Activated CD8-positive, alpha-beta T cell treated with anti-CD3 and anti-CD28 coated beads for 36 hours (primary cell): Measurements from ENCODE around the gene RAB5B. TPM values are rescaled to one million over a fixed set of nuclear protein-coding genes. Genes with fewer than 3 reads are reported as not detected.

Experiments used
- ATAC-seq: fragments of 200-7000 bp; cut with Tn5 transposase; one replicate; pipeline ENCODE4 v1.10.0; 2021; ENCODE audit warnings: mild to moderate bottlenecking, moderate library complexity
- CTCF ChIA-PET: fragments of 350-600 bp; sonication (Branson Sonifier 250); formaldehyde crosslinking; loops from one replicate; lab custom pipeline; 2021; ENCODE audit warnings: antibody characterized with exemption; lab: Charles Lee
- POLR2A ChIA-PET: fragments of 350-600 bp; sonication (Branson Sonifier 250); formaldehyde crosslinking; loops from one replicate; lab custom pipeline; 2021; ENCODE audit warnings: antibody characterized with exemption; lab: Charles Lee
- DNase-seq: peaks from one replicate; pipeline ENCODE4 v3.0.0-alpha.2; 2020
- H3K27ac Mint-ChIP-seq: one replicate; pipeline ENCODE4 v1.8.0; 2021; ENCODE audit warnings: mild to moderate bottlenecking, mixed read lengths
- H3K27me3 Mint-ChIP-seq: one replicate; pipeline ENCODE4 v1.8.0; 2021; ENCODE audit warnings: mixed read lengths
- H3K36me3 Mint-ChIP-seq: one replicate; pipeline ENCODE4 v1.8.0; 2021; ENCODE audit warnings: low read depth, mixed read lengths
- H3K4me1 Mint-ChIP-seq: one replicate; pipeline ENCODE4 v1.8.0; 2021; ENCODE audit warnings: low read depth, mixed read lengths
- H3K4me3 Mint-ChIP-seq: one replicate; pipeline ENCODE4 v1.8.0; 2021; ENCODE audit warnings: mild to moderate bottlenecking, moderate library complexity, mixed read lengths
- H3K9me3 Mint-ChIP-seq: one replicate; pipeline ENCODE4 v1.8.0; 2021; ENCODE audit warnings: mixed read lengths
- intact Hi-C: fragments of 100-400 bp; cut with micrococcal nuclease; formaldehyde crosslinking; loops from one replicate; pipeline ENCODE4 v1.10.0; 2022
- total RNA-seq, 2 experiments: library from RNA; stranded (reverse); gene quantifications; one replicate each; pipeline ENCODE4 v1.2.3, GENCODE V29; 2021
- TF ChIP-seq, protein P1 (sequence below): fragments of 200-600 bp; IDR thresholded peaks from one replicate; pipeline ENCODE4 v1.8.0; 2022; ENCODE audit warnings: antibody characterized with exemption, mild to moderate bottlenecking

The RAB5B gene
- total RNA-seq, 2 experiments from 2014 or later: 26.0 to 32.4 TPM

DNA sequence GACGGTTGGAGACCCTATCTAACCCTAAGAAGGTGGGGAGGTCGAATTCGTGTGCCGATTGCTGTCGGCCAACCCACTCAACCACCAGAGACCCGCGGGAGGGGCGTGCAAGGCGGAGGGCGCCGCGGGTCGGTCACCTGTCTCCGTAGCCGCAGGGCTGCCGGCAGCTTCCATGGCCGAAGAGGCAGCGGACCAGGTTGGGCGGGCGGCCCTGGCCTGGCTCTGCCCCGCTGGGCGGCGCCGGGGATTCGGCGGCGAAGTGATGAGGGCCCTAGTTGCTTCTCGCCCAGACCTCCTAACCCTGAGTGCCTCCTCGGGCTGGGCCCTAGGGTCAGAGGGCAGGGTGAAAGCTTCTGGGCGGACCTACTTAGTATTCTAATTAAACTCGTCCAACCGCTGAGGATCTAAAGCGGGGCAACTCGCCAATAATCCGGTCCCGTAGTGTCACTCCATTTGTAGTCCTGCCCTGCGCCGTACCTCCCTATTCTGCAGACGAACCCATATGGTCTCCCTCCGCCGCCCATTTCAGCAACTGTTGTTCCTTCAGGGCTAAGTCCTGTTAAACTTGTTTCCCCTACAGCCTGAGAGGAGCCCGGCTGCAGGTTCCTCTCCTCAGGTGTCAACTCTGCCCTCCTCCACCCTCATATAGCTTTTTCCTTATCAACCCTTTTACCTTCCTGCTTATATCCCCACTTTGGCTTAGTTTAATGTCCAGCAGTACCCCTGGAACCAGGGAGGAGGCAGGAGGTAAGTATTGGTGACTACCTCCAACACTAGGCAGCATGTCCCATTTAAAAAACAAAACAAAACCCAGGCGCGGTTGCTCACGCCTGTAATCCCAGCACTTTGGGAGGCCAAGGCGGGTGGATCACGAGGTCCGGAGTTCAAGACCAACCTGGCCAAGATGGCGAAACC, 46.0 kb upstream of the RAB5B start, which contains the start of gene PYM1:
TSS of gene PYM1 (minus strand) at position 307 of the 915 bp plus-strand sequence. CDS start at position 174, 133 bp downstream.
- ChIA-PET POLR2A (interaction anchor here (0.6 to 7.9 kb wide), 19 partner anchors 8 to 198 kb away, joined by 3 to 60 read pairs (median 5); partner anchors contain the start of genes CD63, DNAJC14, ORMDL2 and PA2G4), CTCF (interaction anchor here (0.7 to 4.9 kb wide), 9 partner anchors 12 to 189 kb away, joined by 3 to 36 read pairs (median 13); partner anchors contain the start of genes DNAJC14, ORMDL2, RAB5B and SARNP)
- Mint-ChIP-seq H3K4me3 (peak within 1 kb of the TSS; percentile 99), H3K36me3 (peaks cover 37% of the 10 kb centered on the region), H3K4me1 (peaks cover 35% of the 10 kb centered on the region), H3K27ac (peak within 1 kb of the TSS; percentile 99), H3K27me3 (no peaks in the 10 kb centered on the region), H3K9me3 (no peaks in the 10 kb centered on the region)
- ATAC-seq (peak; percentile 13), DNase-seq (peak; percentile 87)
- TF ChIP-seq, protein P1, sequence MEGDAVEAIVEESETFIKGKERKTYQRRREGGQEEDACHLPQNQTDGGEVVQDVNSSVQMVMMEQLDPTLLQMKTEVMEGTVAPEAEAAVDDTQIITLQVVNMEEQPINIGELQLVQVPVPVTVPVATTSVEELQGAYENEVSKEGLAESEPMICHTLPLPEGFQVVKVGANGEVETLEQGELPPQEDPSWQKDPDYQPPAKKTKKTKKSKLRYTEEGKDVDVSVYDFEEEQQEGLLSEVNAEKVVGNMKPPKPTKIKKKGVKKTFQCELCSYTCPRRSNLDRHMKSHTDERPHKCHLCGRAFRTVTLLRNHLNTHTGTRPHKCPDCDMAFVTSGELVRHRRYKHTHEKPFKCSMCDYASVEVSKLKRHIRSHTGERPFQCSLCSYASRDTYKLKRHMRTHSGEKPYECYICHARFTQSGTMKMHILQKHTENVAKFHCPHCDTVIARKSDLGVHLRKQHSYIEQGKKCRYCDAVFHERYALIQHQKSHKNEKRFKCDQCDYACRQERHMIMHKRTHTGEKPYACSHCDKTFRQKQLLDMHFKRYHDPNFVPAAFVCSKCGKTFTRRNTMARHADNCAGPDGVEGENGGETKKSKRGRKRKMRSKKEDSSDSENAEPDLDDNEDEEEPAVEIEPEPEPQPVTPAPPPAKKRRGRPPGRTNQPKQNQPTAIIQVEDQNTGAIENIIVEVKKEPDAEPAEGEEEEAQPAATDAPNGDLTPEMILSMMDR: no peak
- intact Hi-C loops: loop anchor here (2.0 to 5.0 kb wide), 3 partner anchors 45 to 191 kb away; partner anchors contain the start of gene DNAJC14

DNA sequence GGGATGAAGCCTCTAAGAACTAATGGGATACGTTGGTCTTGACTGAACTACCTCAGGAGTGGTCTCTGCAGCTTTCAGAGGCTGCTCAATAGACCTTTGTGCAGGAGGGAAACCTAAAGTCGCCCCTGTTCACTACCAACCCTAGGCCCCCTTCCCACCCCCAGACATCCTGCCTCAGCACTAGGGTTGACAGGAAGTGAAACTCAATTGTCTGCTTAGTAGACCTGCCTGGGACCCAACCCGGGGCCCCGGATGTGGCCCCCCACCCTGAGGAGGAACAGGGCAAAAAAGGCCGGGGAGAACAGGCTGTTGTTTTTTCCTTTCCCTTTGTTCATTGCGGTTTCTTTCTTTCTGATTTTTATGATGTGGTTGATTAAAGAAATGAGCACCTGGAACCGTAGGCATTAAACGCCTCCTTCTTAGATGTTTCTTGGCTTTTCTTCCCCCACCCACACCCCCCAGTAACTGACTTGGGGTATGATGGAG, 44.5 kb upstream of the RAB5B start:
- Mint-ChIP-seq H3K27ac (peak overlapping the region; percentile 99), H3K4me1 (peaks cover 40% of the 10 kb centered on the region), H3K27me3 (no peaks in the 10 kb centered on the region), H3K4me3 (peak overlapping the region; percentile 99), H3K36me3 (peaks cover 46% of the 10 kb centered on the region), H3K9me3 (no peaks in the 10 kb centered on the region)
- DNase-seq: peak; percentile 95
- ChIA-PET CTCF (interaction anchor here (0.9 to 4.9 kb wide), 8 partner anchors 10 to 191 kb away, joined by 3 to 34 read pairs (median 4); partner anchors contain the start of genes DNAJC14, ORMDL2 and SARNP), POLR2A (interaction anchor here (0.9 to 7.9 kb wide), 8 partner anchors 10 to 186 kb away, joined by 3 to 60 read pairs (median 4); partner anchors contain the start of genes DNAJC14, ORMDL2 and SARNP)
- peak; percentile 56 for ATAC-seq
- TF ChIP-seq, protein P1: no peak
- intact Hi-C loops: loop anchor here (2.0 to 5.0 kb wide), 2 partner anchors 43 to 192 kb away; no protein-coding TSS in a partner anchor

DNA sequence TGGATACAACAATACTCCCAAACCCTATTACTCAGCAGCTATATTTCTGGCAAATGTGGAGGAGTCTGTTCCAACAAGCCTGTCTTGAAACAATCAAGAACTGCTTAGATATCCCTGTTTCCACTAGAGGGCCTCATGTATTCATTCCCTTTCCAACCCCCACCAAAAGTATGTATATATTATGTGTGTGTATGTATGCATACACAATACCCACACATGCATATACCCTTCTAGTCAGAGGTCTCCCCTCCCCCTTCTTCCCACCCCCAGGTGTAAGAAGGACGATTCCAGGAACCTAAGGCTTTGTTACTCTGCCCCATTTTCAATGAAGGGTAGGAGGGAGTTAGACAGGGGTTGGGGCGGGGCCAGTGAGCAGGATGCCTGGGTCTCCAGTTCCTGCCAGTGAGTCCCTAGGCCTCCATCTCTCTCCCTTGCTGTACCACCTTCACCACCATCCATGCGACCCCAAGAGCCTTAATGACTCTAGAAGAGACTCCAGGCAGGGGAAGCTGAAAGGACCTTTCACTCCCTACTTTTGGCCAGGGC, 43.0 kb upstream of the RAB5B start, which contains the start of gene DGKA:
TSS of gene DGKA (plus strand) at position 392 of the 546 bp plus-strand sequence. CDS start 5,342 bp downstream, outside the sequence.
- H3K27me3 Mint-ChIP-seq: no peaks in the 10 kb centered on the region
- ATAC-seq: peak; percentile 53
- peak within 1 kb of the TSS; percentile 99 for H3K27ac Mint-ChIP-seq
- POLR2A ChIA-PET: interaction anchor here (0.6 to 7.9 kb wide), 10 partner anchors 8 to 187 kb away, joined by 3 to 60 read pairs (median 3); partner anchors contain the start of genes DNAJC14, ORMDL2, SARNP and ZC3H10
- CTCF ChIA-PET: interaction anchor here (0.7 to 3.7 kb wide), 15 partner anchors 9 to 192 kb away, joined by 3 to 18 read pairs (median 4); partner anchors contain the start of genes DNAJC14 and SARNP
- intact Hi-C loops: loop anchor here (2.0 kb wide), 1 partner anchor 110 kb away; the partner anchor contains the start of gene RPS26
- H3K36me3 Mint-ChIP-seq: peaks cover 55% of the 10 kb centered on the region
- H3K4me1 Mint-ChIP-seq: peaks cover 42% of the 10 kb centered on the region
- TF ChIP-seq, protein P1: peak; percentile 61
- H3K9me3 Mint-ChIP-seq: no peaks in the 10 kb centered on the region
- H3K4me3 Mint-ChIP-seq: peak within 1 kb of the TSS; percentile 99
- peak; percentile 95 for DNase-seq

DNA sequence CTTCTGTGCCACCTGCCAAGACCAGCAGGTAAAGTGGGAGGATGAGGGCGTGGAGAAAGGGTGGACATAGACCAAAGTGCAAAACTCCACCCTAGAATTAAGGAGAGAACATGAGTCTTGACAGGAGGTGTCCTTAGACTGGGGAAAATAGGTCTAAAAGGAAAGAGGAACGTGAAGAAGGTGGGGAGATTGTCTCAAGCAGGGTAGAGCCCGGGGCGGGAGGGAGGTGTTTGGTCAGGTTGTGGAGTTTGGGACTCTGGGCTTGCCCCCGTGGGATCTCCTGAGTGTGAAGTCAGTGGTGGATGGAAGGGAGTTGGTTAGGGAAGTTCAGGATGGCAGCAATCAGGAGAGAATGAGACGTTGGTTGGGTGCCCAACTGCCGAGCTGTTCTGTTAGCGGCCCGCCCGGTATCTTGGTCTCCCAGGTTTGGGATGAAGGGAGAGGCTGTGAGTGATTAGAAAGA, 42.5 kb upstream of the RAB5B start:
- intact Hi-C loops: loop anchor here (2.0 kb wide), 1 partner anchor 109 kb away; the partner anchor contains the start of gene RPS26
- Mint-ChIP-seq H3K36me3 (peaks cover 60% of the 10 kb centered on the region), H3K27ac (peak overlapping the region; percentile 99), H3K9me3 (no peaks in the 10 kb centered on the region), H3K4me3 (peak overlapping the region; percentile 99), H3K4me1 (peaks cover 46% of the 10 kb centered on the region), H3K27me3 (no peaks in the 10 kb centered on the region)
- ChIA-PET POLR2A (interaction anchor here (0.6 to 7.9 kb wide), 8 partner anchors 8 to 186 kb away, joined by 3 to 60 read pairs (median 5); partner anchors contain the start of genes ORMDL2, SARNP and ZC3H10), CTCF (interaction anchor here (1.0 to 1.5 kb wide), 3 partner anchors 9 to 193 kb away, joined by 3 to 7 read pairs (median 6); no protein-coding TSS in a partner anchor)
- DNase-seq (no peak), ATAC-seq (no peak)
- TF ChIP-seq, protein P1: no peak
